H1 (cell line): Measurements from ENCODE around the gene RAD51D.

Experiments
- CREB1 ChIP-seq: IDR thresholded peaks from 2 replicates; pipeline ENCODE4 v1.6.1; 2012; ENCODE audit warnings: inconsistent platforms
- CTCF ChIP-seq, 3 experiments: IDR thresholded peaks; 1 replicate in 2 of 3; 2 replicates in 1 of 3; pipeline versions ENCODE4 v1.5.1 to v1.6.1; 2011; ENCODE audit warnings: low read length in 3 of 3, mild to moderate bottlenecking in 3 of 3, inconsistent platforms in 2 of 3, low read depth in 1 of 3, moderate library complexity in 1 of 3; ENCODE audit not compliant: insufficient read depth in 1 of 3; ENCODE audit errors: control extremely low read depth in 1 of 3

DNA sequence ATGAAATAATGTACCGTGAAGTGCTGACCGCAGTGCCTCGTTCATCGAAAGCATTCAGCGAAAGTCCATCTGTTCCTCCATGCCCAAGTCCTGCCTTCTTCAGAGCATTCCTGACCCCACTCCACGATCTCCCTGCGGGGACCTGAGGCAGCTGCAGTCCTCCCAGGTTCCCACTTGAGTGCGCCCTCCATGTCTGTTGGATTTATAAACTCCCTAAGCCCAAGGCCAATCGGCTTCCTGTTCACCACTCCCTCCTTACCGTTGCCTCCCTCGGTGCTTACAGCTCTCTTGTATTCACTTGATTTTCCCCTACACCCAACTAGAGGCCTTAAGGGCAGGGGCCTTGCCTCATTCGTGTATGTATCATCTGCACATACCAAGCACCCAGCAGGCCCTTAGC is 2.8 kb downstream of the RAD51D start:
- TF ChIP-seq CREB1 (no peak), CTCF (IDR thresholded peaks at IDR 0.05; ENCODE audit: control extremely low read depth in 1 of 3, insufficient read depth in 1 of 3, low read depth in 1 of 3, low read length in 3 of 3) (peak in 1 of 3 experiments; percentile 33; a peak in 2 of 4 replicates)
